Activated CD8-positive, alpha-beta T cell treated with anti-CD3 and anti-CD28 coated beads for 36 hours (primary cell): ENCODE measurements around the gene UBIAD1. TPM values are rescaled to one million over a fixed set of nuclear protein-coding genes. Genes with fewer than 3 reads are reported as not detected.
A peak's percentile ranks its signal among the peaks of the same experiment; 100 is the strongest.
"Not testable (repeated sequence)": the region's sequence is repeated elsewhere in the genome, so short reads cannot be mapped to it uniquely, and the experiment has no call there.

Source experiments
- ATAC-seq: fragments of 200-7000 bp; cut with Tn5 transposase; one replicate; pipeline ENCODE4 v1.10.0; 2021; ENCODE audit warnings: mild to moderate bottlenecking, moderate library complexity
- CTCF ChIA-PET: fragments of 350-600 bp; sonication (Branson Sonifier 250); formaldehyde crosslinking; loops from one replicate; lab custom pipeline; 2021; ENCODE audit warnings: antibody characterized with exemption; lab: Charles Lee
- POLR2A ChIA-PET: fragments of 350-600 bp; sonication (Branson Sonifier 250); formaldehyde crosslinking; loops from one replicate; lab custom pipeline; 2021; ENCODE audit warnings: antibody characterized with exemption; lab: Charles Lee
- DNase-seq: peaks from one replicate; pipeline ENCODE4 v3.0.0-alpha.2; 2020
- H3K27ac Mint-ChIP-seq: one replicate; pipeline ENCODE4 v1.8.0; 2021; ENCODE audit warnings: mild to moderate bottlenecking, mixed read lengths
- H3K27me3 Mint-ChIP-seq: one replicate; pipeline ENCODE4 v1.8.0; 2021; ENCODE audit warnings: mixed read lengths
- H3K36me3 Mint-ChIP-seq: one replicate; pipeline ENCODE4 v1.8.0; 2021; ENCODE audit warnings: low read depth, mixed read lengths
- H3K4me1 Mint-ChIP-seq: one replicate; pipeline ENCODE4 v1.8.0; 2021; ENCODE audit warnings: low read depth, mixed read lengths
- H3K4me3 Mint-ChIP-seq: one replicate; pipeline ENCODE4 v1.8.0; 2021; ENCODE audit warnings: mild to moderate bottlenecking, moderate library complexity, mixed read lengths
- H3K9me3 Mint-ChIP-seq: one replicate; pipeline ENCODE4 v1.8.0; 2021; ENCODE audit warnings: mixed read lengths
- intact Hi-C: fragments of 100-400 bp; cut with micrococcal nuclease; formaldehyde crosslinking; loops from one replicate; pipeline ENCODE4 v1.10.0; 2022
- total RNA-seq, 2 experiments: library from RNA; stranded (reverse); gene quantifications; one replicate each; pipeline ENCODE4 v1.2.3, GENCODE V29; 2021
- TF ChIP-seq, protein P1 (sequence below): fragments of 200-600 bp; IDR thresholded peaks from one replicate; pipeline ENCODE4 v1.8.0; 2022; ENCODE audit warnings: antibody characterized with exemption, mild to moderate bottlenecking

The UBIAD1 gene
- total RNA-seq, 2 experiments from 2014 or later = 24.0 to 26.2 TPM

DNA sequence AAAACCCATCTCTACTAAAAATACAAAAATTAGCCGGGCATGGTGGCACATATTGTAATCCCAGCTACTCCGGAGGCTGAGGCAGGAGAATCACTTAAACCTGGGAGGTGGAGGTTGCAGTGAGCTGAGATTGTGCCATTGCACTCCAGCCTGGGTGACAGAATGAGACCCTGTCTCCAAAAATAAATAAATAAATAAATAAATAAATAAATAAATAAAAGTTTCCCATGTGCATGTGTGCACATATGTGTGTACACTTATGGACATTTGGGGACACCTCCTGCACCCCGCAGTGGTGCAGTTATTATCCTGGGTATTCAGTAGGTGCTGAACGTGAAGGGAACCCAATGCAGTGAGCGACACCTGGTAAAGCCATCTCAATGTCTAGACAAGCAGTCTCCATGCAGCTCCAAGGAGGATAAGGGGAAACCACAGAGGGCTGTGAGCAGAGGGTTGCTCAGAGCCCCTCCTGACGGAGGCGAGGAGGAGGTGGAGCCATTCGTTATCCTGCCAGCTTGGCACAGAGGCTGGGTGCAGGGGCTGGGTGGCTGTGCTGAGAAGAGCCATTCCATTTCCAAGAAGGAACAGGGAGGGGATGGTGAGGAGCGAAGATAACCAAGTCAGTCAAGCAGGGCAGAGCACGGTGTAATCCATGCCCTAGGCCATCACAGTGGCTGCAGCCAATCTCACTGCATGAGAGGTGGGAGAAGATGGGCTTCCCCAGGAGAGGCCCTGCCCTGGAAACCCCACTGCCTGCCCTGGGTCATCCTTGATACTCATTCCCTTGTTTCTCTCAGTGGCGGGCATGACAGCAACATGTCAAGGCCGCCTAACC, 25.6 kb downstream of the UBIAD1 start:
- POLR2A ChIA-PET = no interaction called here

DNA sequence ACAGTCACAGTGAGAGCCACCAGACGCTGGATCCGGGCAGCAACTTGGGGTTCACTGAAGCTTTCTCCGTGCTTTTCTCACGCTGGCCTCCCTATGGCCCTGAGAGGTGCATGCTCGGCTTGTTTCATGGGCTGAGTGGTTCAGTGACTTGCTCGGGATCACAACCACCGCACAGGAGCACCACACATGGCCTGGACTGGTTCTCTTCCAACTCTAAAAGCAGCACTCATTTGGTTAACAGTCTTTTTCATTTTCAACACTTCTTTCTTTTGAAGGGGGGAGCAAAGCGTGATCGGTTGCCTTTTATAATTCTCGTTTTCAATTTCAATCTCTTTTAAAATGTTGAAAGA, 26.2 kb downstream of the UBIAD1 start:
- H3K4me3 Mint-ChIP-seq = no peak overlapping the region
- no peak for ATAC-seq
- H3K27ac Mint-ChIP-seq = no peak overlapping the region
- no peak for DNase-seq
- intact Hi-C loops = no loop called here
- ChIA-PET CTCF (interaction anchor here (1.0 kb wide), 1 partner anchor 19 kb away, joined by 3 read pairs; no protein-coding TSS in a partner anchor), POLR2A (interaction anchor here (0.6 kb wide), 1 partner anchor 28 kb away, joined by 3 read pairs; no protein-coding TSS in a partner anchor)
- no peaks in the 10 kb centered on the region for H3K9me3 Mint-ChIP-seq
- peaks cover 17% of the 10 kb centered on the region for H3K36me3 Mint-ChIP-seq
- TF ChIP-seq, protein P1, sequence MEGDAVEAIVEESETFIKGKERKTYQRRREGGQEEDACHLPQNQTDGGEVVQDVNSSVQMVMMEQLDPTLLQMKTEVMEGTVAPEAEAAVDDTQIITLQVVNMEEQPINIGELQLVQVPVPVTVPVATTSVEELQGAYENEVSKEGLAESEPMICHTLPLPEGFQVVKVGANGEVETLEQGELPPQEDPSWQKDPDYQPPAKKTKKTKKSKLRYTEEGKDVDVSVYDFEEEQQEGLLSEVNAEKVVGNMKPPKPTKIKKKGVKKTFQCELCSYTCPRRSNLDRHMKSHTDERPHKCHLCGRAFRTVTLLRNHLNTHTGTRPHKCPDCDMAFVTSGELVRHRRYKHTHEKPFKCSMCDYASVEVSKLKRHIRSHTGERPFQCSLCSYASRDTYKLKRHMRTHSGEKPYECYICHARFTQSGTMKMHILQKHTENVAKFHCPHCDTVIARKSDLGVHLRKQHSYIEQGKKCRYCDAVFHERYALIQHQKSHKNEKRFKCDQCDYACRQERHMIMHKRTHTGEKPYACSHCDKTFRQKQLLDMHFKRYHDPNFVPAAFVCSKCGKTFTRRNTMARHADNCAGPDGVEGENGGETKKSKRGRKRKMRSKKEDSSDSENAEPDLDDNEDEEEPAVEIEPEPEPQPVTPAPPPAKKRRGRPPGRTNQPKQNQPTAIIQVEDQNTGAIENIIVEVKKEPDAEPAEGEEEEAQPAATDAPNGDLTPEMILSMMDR = no peak
- H3K4me1 Mint-ChIP-seq = peaks cover 10% of the 10 kb centered on the region
- H3K27me3 Mint-ChIP-seq = no peaks in the 10 kb centered on the region

More for the DNA sequence above, 25.6 kb downstream of the UBIAD1 start:
- Mint-ChIP-seq H3K36me3 (peaks cover 20% of the 10 kb centered on the region), H3K4me3 (no peak overlapping the region), H3K4me1 (peaks cover 12% of the 10 kb centered on the region), H3K27me3 (no peaks in the 10 kb centered on the region), H3K9me3 (no peaks in the 10 kb centered on the region), H3K27ac (peak overlapping the region; percentile 61)
- DNase-seq (no peak), ATAC-seq (no peak)
- intact Hi-C loops = no loop called here
- CTCF ChIA-PET = no interaction called here
- TF ChIP-seq, protein P1 = no peak

DNA sequence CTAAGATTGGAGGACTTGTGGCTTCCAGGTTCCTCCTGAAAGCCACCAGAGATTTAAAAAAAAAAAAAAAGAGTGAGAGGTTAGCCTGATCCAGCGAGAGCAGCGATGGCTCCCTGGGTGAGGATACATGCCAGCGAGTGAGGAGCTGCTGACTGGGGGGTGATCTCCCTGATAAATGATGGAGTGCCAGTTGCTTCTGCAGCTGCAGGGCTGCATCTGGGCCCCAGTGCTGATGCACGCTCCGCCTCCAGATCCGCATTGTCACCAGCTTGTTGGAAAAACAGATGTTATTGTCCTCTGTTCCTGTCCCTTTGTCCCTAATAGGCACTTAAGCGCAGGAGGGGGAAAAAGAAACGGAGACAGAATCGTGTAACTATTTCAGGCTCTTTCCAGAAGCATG, 28.6 kb downstream of the UBIAD1 start:
- TF ChIP-seq, protein P1 = no peak
- no peaks in the 10 kb centered on the region for H3K27me3 Mint-ChIP-seq
- no peak overlapping the region for H3K4me3 Mint-ChIP-seq
- intact Hi-C loops = no loop called here
- peaks cover 4% of the 10 kb centered on the region for H3K4me1 Mint-ChIP-seq
- POLR2A ChIA-PET = interaction anchor here (0.6 to 2.2 kb wide), 2 partner anchors 11 to 25 kb away, joined by 4 to 7 read pairs; no protein-coding TSS in a partner anchor
- no peak for ATAC-seq
- CTCF ChIA-PET = no interaction called here
- no peak overlapping the region for H3K27ac Mint-ChIP-seq
- DNase-seq = no peak
- no peaks in the 10 kb centered on the region for H3K9me3 Mint-ChIP-seq
- peaks cover 2% of the 10 kb centered on the region for H3K36me3 Mint-ChIP-seq

DNA sequence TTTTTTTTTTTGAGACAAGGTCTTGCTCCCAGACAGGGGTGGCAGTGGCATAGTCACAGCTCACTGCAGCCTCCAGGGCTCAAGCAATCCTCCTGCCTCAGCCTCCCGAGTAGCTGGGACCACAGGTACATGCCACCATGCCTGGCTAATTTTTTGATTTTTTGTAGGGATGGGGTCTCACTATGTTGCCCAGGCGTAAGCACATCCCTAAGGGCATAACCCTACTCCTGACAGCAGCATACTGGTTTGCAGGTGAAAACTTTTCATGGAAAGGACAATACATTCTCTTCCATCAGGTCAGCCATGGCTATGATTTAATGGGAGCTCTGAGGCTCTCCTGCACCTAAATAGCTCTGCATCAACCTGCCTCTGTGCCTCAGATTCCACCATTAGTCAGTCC, 29.4 kb downstream of the UBIAD1 start:
- TF ChIP-seq, protein P1 = no peak
- CTCF ChIA-PET = no interaction called here
- no peaks in the 10 kb centered on the region for H3K9me3 Mint-ChIP-seq

DNA sequence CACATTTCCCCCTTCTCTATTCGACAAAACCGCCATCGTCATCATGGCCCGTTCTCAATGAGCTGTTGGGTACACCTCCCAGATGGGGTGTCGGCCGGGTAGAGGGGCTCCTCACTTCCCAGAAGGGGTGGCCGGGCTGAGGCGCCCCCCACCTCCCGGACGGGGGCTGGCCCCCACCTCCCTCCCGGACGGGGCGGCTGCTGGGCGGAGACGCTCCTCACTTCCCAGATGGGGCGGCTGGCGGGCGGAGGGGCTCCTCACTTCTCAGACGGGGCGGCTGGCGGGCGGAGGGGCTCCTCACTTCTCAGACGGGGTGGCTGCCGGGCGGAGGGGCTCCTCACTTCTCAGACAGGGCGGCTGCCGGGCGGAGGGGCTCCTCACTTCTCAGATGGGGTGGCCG, 32.5 kb downstream of the UBIAD1 start:
- H3K27ac Mint-ChIP-seq, DNase-seq, intact Hi-C loops, H3K36me3 Mint-ChIP-seq, CTCF ChIA-PET, H3K27me3 Mint-ChIP-seq, H3K4me1 Mint-ChIP-seq, H3K9me3 Mint-ChIP-seq, POLR2A ChIA-PET, H3K4me3 Mint-ChIP-seq, ATAC-seq: not testable (repeated sequence)

More for the DNA sequence above, 29.4 kb downstream of the UBIAD1 start:
- intact Hi-C loops = no loop called here
- no peak overlapping the region for H3K27ac Mint-ChIP-seq
- H3K36me3 Mint-ChIP-seq = no peaks in the 10 kb centered on the region
- POLR2A ChIA-PET = interaction anchor here (0.6 to 2.2 kb wide), 2 partner anchors 11 to 311 kb away, joined by 3 to 7 read pairs; no protein-coding TSS in a partner anchor
- DNase-seq (no peak), ATAC-seq (no peak)
- no peaks in the 10 kb centered on the region for H3K27me3 Mint-ChIP-seq
- no peaks in the 10 kb centered on the region for H3K4me1 Mint-ChIP-seq
- H3K4me3 Mint-ChIP-seq = no peak overlapping the region
